Spleen (tissue), 7 donors: ENCODE results near the gene ADCY2.

Experiments
- CTCF ChIP-seq, 11 experiments: fragments of 200-600 bp in 7 of 11; fragments of 450-650 bp in 4 of 11; sonication (generic) in 4 of 11; IDR thresholded peaks in 8 of 11; conservative IDR thresholded peaks in 3 of 11; 1 replicate in 7 of 11; 2 replicates in 4 of 11; pipeline versions ENCODE4 v1.4.0 to v1.8.0; 2016 to 2021; ENCODE audit warnings: antibody characterized with exemption in 11 of 11, inconsistent platforms in 4 of 11, mild to moderate bottlenecking in 1 of 11
- POLR2A ChIP-seq, 3 donors: fragments of 450-650 bp; IDR thresholded peaks; one replicate each; pipeline ENCODE4 v1.5.1; 2017; ENCODE audit warnings: antibody characterized with exemption in 3 of 3, mild to moderate bottlenecking in 1 of 3
- donor health status: DM: no; HTN: no; CAD: no; lungs with moderate emphysema.
- donor health status: DM: no; HTN: no; CAD: no.
- donor health status: DM: no; HTN: no; CAD: no.

- TF ChIP-seq CTCF (IDR thresholded peaks at IDR 0.05 in 8 of 11, conservative IDR thresholded peaks at IDR 0.05 in 3 of 11), result no peak
- TF ChIP-seq POLR2A (IDR thresholded peaks at IDR 0.05), result no peak
Measured at GRCh38 chr5:7467179-7467578, 71.2 kb downstream of the ADCY2 start.
